ENCODE measurements around the gene C1orf87. TPM values are rescaled to one million over a fixed set of nuclear protein-coding genes. Genes with fewer than 3 reads are reported as not detected.

The C1orf87 gene
- total and polyA plus RNA-seq, 2 donors from 2014 or later = 0.38 to 0.45 TPM

GRCh38 chr1:60087681-60088080 is 14.1 kb upstream of the C1orf87 start:
- no peak overlapping the region for H3K9ac ChIP-seq (ENCODE audit: low read length in 3 of 3)
- H3K27ac ChIP-seq (ENCODE audit: low read depth in 2 of 2, low read length in 2 of 2) = no peak overlapping the region
- H3K4me1 ChIP-seq (ENCODE audit: control insufficient read depth in 2 of 3, insufficient read depth in 2 of 3, low read depth in 1 of 3, low read length in 3 of 3) = no peaks in the 10 kb centered on the region
- DNase-seq (no peak), FAIRE-seq (no peak)
- no peak overlapping the region for H3K4me3 ChIP-seq (ENCODE audit: low read length in 3 of 3)
- no peaks in the 10 kb centered on the region for H3K27me3 ChIP-seq (ENCODE audit: control insufficient read depth, insufficient read depth, low read length)
- TF ChIP-seq, protein P1, sequence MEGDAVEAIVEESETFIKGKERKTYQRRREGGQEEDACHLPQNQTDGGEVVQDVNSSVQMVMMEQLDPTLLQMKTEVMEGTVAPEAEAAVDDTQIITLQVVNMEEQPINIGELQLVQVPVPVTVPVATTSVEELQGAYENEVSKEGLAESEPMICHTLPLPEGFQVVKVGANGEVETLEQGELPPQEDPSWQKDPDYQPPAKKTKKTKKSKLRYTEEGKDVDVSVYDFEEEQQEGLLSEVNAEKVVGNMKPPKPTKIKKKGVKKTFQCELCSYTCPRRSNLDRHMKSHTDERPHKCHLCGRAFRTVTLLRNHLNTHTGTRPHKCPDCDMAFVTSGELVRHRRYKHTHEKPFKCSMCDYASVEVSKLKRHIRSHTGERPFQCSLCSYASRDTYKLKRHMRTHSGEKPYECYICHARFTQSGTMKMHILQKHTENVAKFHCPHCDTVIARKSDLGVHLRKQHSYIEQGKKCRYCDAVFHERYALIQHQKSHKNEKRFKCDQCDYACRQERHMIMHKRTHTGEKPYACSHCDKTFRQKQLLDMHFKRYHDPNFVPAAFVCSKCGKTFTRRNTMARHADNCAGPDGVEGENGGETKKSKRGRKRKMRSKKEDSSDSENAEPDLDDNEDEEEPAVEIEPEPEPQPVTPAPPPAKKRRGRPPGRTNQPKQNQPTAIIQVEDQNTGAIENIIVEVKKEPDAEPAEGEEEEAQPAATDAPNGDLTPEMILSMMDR (IDR thresholded peaks at IDR 0.05; ENCODE audit: borderline replicate concordance, extremely low read depth, insufficient read depth) = no peak
- intact Hi-C loops (cut with DNase I) = no loop called here
- H3K9me3 ChIP-seq (ENCODE audit: control insufficient read depth in 2 of 3, insufficient read depth in 1 of 3, low read length in 3 of 3) = no peaks in the 10 kb centered on the region
- no peaks in the 10 kb centered on the region for H3K36me3 ChIP-seq (ENCODE audit: control insufficient read depth in 2 of 3, insufficient read depth in 3 of 3, low read length in 3 of 3)

- H3K9me3 ChIP-seq (ENCODE audit: control insufficient read depth in 2 of 3, insufficient read depth in 1 of 3, low read length in 3 of 3) = no peaks in the 10 kb centered on the region
- no peak for FAIRE-seq
- intact Hi-C loops (cut with DNase I) = no loop called here
- TF ChIP-seq, protein P1 (IDR thresholded peaks at IDR 0.05; ENCODE audit: borderline replicate concordance, extremely low read depth, insufficient read depth) = no peak
- no peaks in the 10 kb centered on the region for H3K4me1 ChIP-seq (ENCODE audit: control insufficient read depth in 2 of 3, insufficient read depth in 2 of 3, low read depth in 1 of 3, low read length in 3 of 3)
- H3K9ac ChIP-seq (ENCODE audit: low read length in 3 of 3) = no peak overlapping the region
- H3K36me3 ChIP-seq (ENCODE audit: control insufficient read depth in 2 of 3, insufficient read depth in 3 of 3, low read length in 3 of 3) = no peaks in the 10 kb centered on the region
- H3K27ac ChIP-seq (ENCODE audit: low read depth in 2 of 2, low read length in 2 of 2) = no peak overlapping the region
- no peak overlapping the region for H3K4me3 ChIP-seq (ENCODE audit: low read length in 3 of 3)
- peak in 1 of 5 donors; percentile 31 for DNase-seq
- H3K27me3 ChIP-seq (ENCODE audit: control insufficient read depth, insufficient read depth, low read length) = peaks cover 3% of the 10 kb centered on the region
Observed at GRCh38 chr1:60078182-60078581, 4.6 kb upstream of the C1orf87 start.

GRCh38 chr1:60071296-60071695 is 2.3 kb downstream of the C1orf87 start:
- intact Hi-C loops (cut with DNase I) = no loop called here
- Histone ChIP-seq H3K9ac (ENCODE audit: low read length in 3 of 3) (no peak overlapping the region), H3K4me1 (ENCODE audit: control insufficient read depth in 2 of 3, insufficient read depth in 2 of 3, low read depth in 1 of 3, low read length in 3 of 3) (no peaks in the 10 kb centered on the region), H3K4me3 (ENCODE audit: low read length in 3 of 3) (no peak overlapping the region), H3K9me3 (ENCODE audit: control insufficient read depth in 2 of 3, insufficient read depth in 1 of 3, low read length in 3 of 3) (no peaks in the 10 kb centered on the region), H3K27me3 (ENCODE audit: control insufficient read depth, insufficient read depth, low read length) (peaks cover 3% of the 10 kb centered on the region), H3K36me3 (ENCODE audit: control insufficient read depth in 2 of 3, insufficient read depth in 3 of 3, low read length in 3 of 3) (no peaks in the 10 kb centered on the region), H3K27ac (ENCODE audit: low read depth in 2 of 2, low read length in 2 of 2) (no peak overlapping the region)
- TF ChIP-seq, protein P1 (IDR thresholded peaks at IDR 0.05; ENCODE audit: borderline replicate concordance, extremely low read depth, insufficient read depth) = no peak
- DNase-seq (no peak), FAIRE-seq (no peak)

DNA sequence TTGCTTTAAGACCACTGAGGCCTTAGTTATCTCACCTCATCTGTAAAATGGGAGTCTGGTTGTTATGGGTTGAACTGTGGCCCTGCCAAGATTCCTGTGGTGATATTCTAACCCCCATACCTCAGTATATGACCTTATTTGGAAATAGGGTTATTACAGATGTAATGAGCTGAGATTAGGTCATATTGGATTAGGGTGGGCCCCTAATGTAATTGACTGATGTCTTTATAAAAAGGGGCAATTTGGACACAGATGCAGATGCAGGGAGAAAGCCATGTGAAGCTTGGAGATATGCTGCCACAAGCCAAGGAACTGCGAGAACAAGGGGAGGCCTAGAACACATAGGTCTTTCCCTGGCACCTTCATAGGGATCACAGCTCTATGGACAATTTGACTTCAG is 3.9 kb downstream of the C1orf87 start:
- no peak for FAIRE-seq
- TF ChIP-seq, protein P1 (IDR thresholded peaks at IDR 0.05; ENCODE audit: borderline replicate concordance, extremely low read depth, insufficient read depth) = no peak
- Histone ChIP-seq H3K27me3 (ENCODE audit: control insufficient read depth, insufficient read depth, low read length) (peaks cover 3% of the 10 kb centered on the region), H3K9me3 (ENCODE audit: control insufficient read depth in 2 of 3, insufficient read depth in 1 of 3, low read length in 3 of 3) (no peaks in the 10 kb centered on the region), H3K9ac (ENCODE audit: low read length in 3 of 3) (no peak overlapping the region), H3K4me1 (ENCODE audit: control insufficient read depth in 2 of 3, insufficient read depth in 2 of 3, low read depth in 1 of 3, low read length in 3 of 3) (no peaks in the 10 kb centered on the region), H3K36me3 (ENCODE audit: control insufficient read depth in 2 of 3, insufficient read depth in 3 of 3, low read length in 3 of 3) (no peaks in the 10 kb centered on the region), H3K4me3 (ENCODE audit: low read length in 3 of 3) (no peak overlapping the region), H3K27ac (ENCODE audit: low read depth in 2 of 2, low read length in 2 of 2) (no peak overlapping the region)
- intact Hi-C loops (cut with DNase I) = no loop called here
- DNase-seq = no peak
